Renal pelvis (tissue), 4 donors: ENCODE data around the gene TPP2. TPM values are rescaled to one million over a fixed set of nuclear protein-coding genes. Genes with fewer than 3 reads are reported as not detected.

Experiments used
- DNase-seq: peaks from one replicate; pipeline ENCODE4 v3.0.0-alpha.2; 2013
- polyA plus RNA-seq, 3 donors: library from polyadenylated mRNA; unstranded; fragments of 120-200 nt; gene quantifications; one replicate each; pipeline ENCODE4 v1.2.1, GENCODE V29; 2013; ENCODE audit not compliant: insufficient read length in 3 of 3

TPP2 gene
- polyA plus RNA-seq, 3 donors, result 53.2 to 61.5 (median 59.3) TPM

- no peak for DNase-seq
Measured at GRCh38 chr13:102692491-102692826, 95.7 kb downstream of the TPP2 start.

GRCh38 chr13:102693250-102693649 is 96.5 kb downstream of the TPP2 start:
- no peak for DNase-seq

- DNase-seq, result no peak
Measured at GRCh38 chr13:102693776-102694175, 97.0 kb downstream of the TPP2 start.

GRCh38 chr13:102694937-102695336 is 98.2 kb downstream of the TPP2 start, which contains the start of gene METTL21C:
Gene METTL21C (minus strand): TSS chr13:102695044. CDS start chr13:102694498, 546 bp downstream.
- DNase-seq, result no peak

- DNase-seq, result no peak
Measured at GRCh38 chr13:102696465-102696864, 99.7 kb downstream of the TPP2 start.

- DNase-seq, result no peak
Measured at GRCh38 chr13:102697264-102697663, 100.5 kb downstream of the TPP2 start.

- no peak for DNase-seq
Measured at GRCh38 chr13:102697929-102698648, 101.3 kb downstream of the TPP2 start.

- DNase-seq, result no peak
Measured at GRCh38 chr13:102698649-102698980, 101.8 kb downstream of the TPP2 start.

GRCh38 chr13:102699504-102699903 is 102.7 kb downstream of the TPP2 start:
- no peak for DNase-seq

GRCh38 chr13:102700088-102701031 is 103.6 kb downstream of the TPP2 start:
- DNase-seq, result no peak

GRCh38 chr13:102701331-102701730 is 104.5 kb downstream of the TPP2 start:
- no peak for DNase-seq

- DNase-seq, result no peak
Measured at GRCh38 chr13:102702965-102703725, 106.4 kb downstream of the TPP2 start.

GRCh38 chr13:102703726-102704035 is 106.9 kb downstream of the TPP2 start:
- no peak for DNase-seq

- DNase-seq, result no peak
Measured at GRCh38 chr13:102704238-102705058, 107.7 kb downstream of the TPP2 start.

GRCh38 chr13:102707467-102707866 is 110.7 kb downstream of the TPP2 start:
- no peak for DNase-seq

GRCh38 chr13:102708211-102708610 is 111.4 kb downstream of the TPP2 start:
- no peak for DNase-seq

GRCh38 chr13:102708991-102709390 is 112.2 kb downstream of the TPP2 start:
- no peak for DNase-seq

- DNase-seq, result no peak
Measured at GRCh38 chr13:102709536-102709935, 112.8 kb downstream of the TPP2 start.

GRCh38 chr13:102710261-102710679 is 113.5 kb downstream of the TPP2 start:
- no peak for DNase-seq

GRCh38 chr13:102715447-102715846 is 118.7 kb downstream of the TPP2 start:
- no peak for DNase-seq

GRCh38 chr13:102718746-102719145 is 122.0 kb downstream of the TPP2 start:
- DNase-seq, result no peak

- DNase-seq, result no peak
Measured at GRCh38 chr13:102721800-102722231, 125.0 kb downstream of the TPP2 start.
